ENCODE measurements around the gene RASSF4. TPM values are rescaled to one million over a fixed set of nuclear protein-coding genes. Genes with fewer than 3 reads are reported as not detected.

The RASSF4 gene
- total RNA-seq, 1 experiment from 2014 or later, result 11.5 TPM

GRCh38 chr10:44977287-44978212 lies 17.9 kb downstream of the RASSF4 start:
- no peaks in the 10 kb centered on the region for H3K27me3 ChIP-seq (ENCODE audit: insufficient read depth, low read length)
- H3K79me2 ChIP-seq (ENCODE audit: insufficient read depth, low read length), result no peaks in the 10 kb centered on the region
- H4K5ac ChIP-seq (ENCODE audit: insufficient read length, low read depth, low read length), result no peak overlapping the region
- no peak overlapping the region for H3K9ac ChIP-seq (ENCODE audit: extremely low read depth, insufficient read length, low read length)
- no CpG with 5 or more reads among the region's 25 CpGs for WGBS (ENCODE audit: extremely low coverage, insufficient read length, low lambda C conversion rate)
- TF ChIP-seq CTCF (conservative IDR thresholded peaks at IDR 0.05), result 0 out of 3 replicates have a peak, but pooled peaks have one; percentile 12
- no peak overlapping the region for H4K91ac ChIP-seq (ENCODE audit: insufficient read length, low read depth, low read length)
- H2AFZ ChIP-seq (ENCODE audit: low read length), result no peak overlapping the region
- no peaks in the 10 kb centered on the region for H3K79me1 ChIP-seq (ENCODE audit: insufficient read depth, low read depth, low read length, poor library complexity, severe bottlenecking)
- peaks cover 4% of the 10 kb centered on the region for H3K23me2 ChIP-seq (ENCODE audit: insufficient read length, low read depth, low read length, poor library complexity, severe bottlenecking)
- H4K20me1 ChIP-seq (ENCODE audit: control insufficient read depth, insufficient read depth, insufficient read length), result no peaks in the 10 kb centered on the region
- no peak overlapping the region for H2AK5ac ChIP-seq (ENCODE audit: insufficient read length, low read length)
- DNase-seq, result no peak
- H3K4me1 ChIP-seq (ENCODE audit: insufficient read depth, low read length), result peaks cover 16% of the 10 kb centered on the region
- H2BK12ac ChIP-seq (ENCODE audit: insufficient read length, low read depth, low read length), result no peak overlapping the region
- Mint-ChIP-seq H3K4me3 (no peak overlapping the region), H3K9me3 (no peaks in the 10 kb centered on the region), H3K36me3 (ENCODE audit: insufficient read depth in 1 of 3, low read depth in 3 of 3) (peaks cover 0 to 3% (median 0%) of the 10 kb centered on the region in 3 experiments; a peak in 1 of 7 replicates), H3K27ac (no peak overlapping the region), H3K4me1 (peaks cover 69 to 72% of the 10 kb centered on the region in 2 experiments), H3K27me3 (ENCODE audit: low read depth) (peaks cover 7% of the 10 kb centered on the region)
- no peaks in the 10 kb centered on the region for H3K9me3 ChIP-seq (ENCODE audit: control insufficient read depth, low read depth, low read length)
- H3K14ac ChIP-seq (ENCODE audit: insufficient read depth, low read length), result no peak overlapping the region; the same call in 1 of the 2 replicates
- no peak overlapping the region for H4K8ac ChIP-seq (replicated peaks; ENCODE audit: insufficient read length, low read depth, low read length)
- H3K56ac ChIP-seq (ENCODE audit: insufficient read length, low read depth, low read length), result no peak overlapping the region
- H3K18ac ChIP-seq (ENCODE audit: insufficient read length, low read depth, low read length), result no peak overlapping the region
- no peak overlapping the region for H2BK15ac ChIP-seq (ENCODE audit: low read depth, low read length)
- no peak overlapping the region for H3K4me2 ChIP-seq (ENCODE audit: insufficient read depth, insufficient read length, low read length)
- no peak overlapping the region for H3K27ac ChIP-seq (ENCODE audit: insufficient read length, low read depth, low read length)
- H3K23ac ChIP-seq (ENCODE audit: insufficient read length, low read depth, low read length), result no peak overlapping the region
- H2BK20ac ChIP-seq (ENCODE audit: low read depth, low read length, poor library complexity, severe bottlenecking), result no peak overlapping the region
- H2BK120ac ChIP-seq (ENCODE audit: low read depth, low read length, poor library complexity, severe bottlenecking), result no peak overlapping the region
- no peak overlapping the region for H3K4ac ChIP-seq (ENCODE audit: low read depth, low read length)
- H2BK5ac ChIP-seq (ENCODE audit: insufficient read length, low read length), result no peak overlapping the region
- H3T11ph ChIP-seq (ENCODE audit: low read length), result no peak overlapping the region
